ENCODE results near the gene MED27. TPM values are rescaled to one million over a fixed set of nuclear protein-coding genes. Genes with fewer than 3 reads are reported as not detected.
"Not testable (repeated sequence)": the region's sequence is repeated elsewhere in the genome, so short reads cannot be mapped to it uniquely, and the experiment has no call there.

The MED27 gene
- total RNA-seq, 2 experiments from 2014 or later, result 31.3 to 32.9 TPM

GRCh38 chr9:131937451-131937850 is 142.2 kb downstream of the MED27 start:
- peaks cover 2% of the 10 kb centered on the region for H3K9me3 Mint-ChIP-seq
- no peak overlapping the region for H3K4me3 Mint-ChIP-seq
- no peak for DNase-seq
- H3K27me3 Mint-ChIP-seq, result no peaks in the 10 kb centered on the region
- H3K4me1 Mint-ChIP-seq, result no peaks in the 10 kb centered on the region
- no peak overlapping the region for H3K27ac Mint-ChIP-seq
- peaks cover 40% of the 10 kb centered on the region for H3K36me3 Mint-ChIP-seq

- Mint-ChIP-seq H3K4me1 (no peaks in the 10 kb centered on the region), H3K27ac (no peak overlapping the region)
Measured at GRCh38 chr9:131936929-131937328, 142.7 kb downstream of the MED27 start.

GRCh38 chr9:131934673-131935072 is 145.0 kb downstream of the MED27 start:
- Mint-ChIP-seq H3K27ac (no peak overlapping the region), H3K27me3 (no peaks in the 10 kb centered on the region), H3K36me3 (peaks cover 41% of the 10 kb centered on the region), H3K4me1 (peaks cover 2% of the 10 kb centered on the region), H3K9me3 (peaks cover 2% of the 10 kb centered on the region), H3K4me3 (no peak overlapping the region)
- DNase-seq, result no peak

More at GRCh38 chr9:131936929-131937328, 142.7 kb downstream of the MED27 start:
- peaks cover 2% of the 10 kb centered on the region for H3K9me3 Mint-ChIP-seq
- H3K36me3 Mint-ChIP-seq, result peaks cover 41% of the 10 kb centered on the region
- H3K27me3 Mint-ChIP-seq, result no peaks in the 10 kb centered on the region
- no peak for DNase-seq
- H3K4me3 Mint-ChIP-seq, result no peak overlapping the region

GRCh38 chr9:131927091-131927490 is 152.6 kb downstream of the MED27 start:
- Mint-ChIP-seq H3K36me3 (peaks cover 16% of the 10 kb centered on the region), H3K9me3 (no peaks in the 10 kb centered on the region), H3K27me3 (no peaks in the 10 kb centered on the region), H3K27ac (no peak overlapping the region), H3K4me3 (no peak overlapping the region), H3K4me1 (peaks cover 11% of the 10 kb centered on the region)
- no peak for DNase-seq

- no peaks in the 10 kb centered on the region for H3K9me3 Mint-ChIP-seq
- no peak for DNase-seq
- H3K4me3 Mint-ChIP-seq, result no peak overlapping the region
- H3K4me1 Mint-ChIP-seq, result peaks cover 10% of the 10 kb centered on the region
- peaks cover 19% of the 10 kb centered on the region for H3K36me3 Mint-ChIP-seq
- no peak overlapping the region for H3K27ac Mint-ChIP-seq
- H3K27me3 Mint-ChIP-seq, result no peaks in the 10 kb centered on the region
Measured at GRCh38 chr9:131926360-131926922, 153.2 kb downstream of the MED27 start.

GRCh38 chr9:131925677-131926177 is 153.9 kb downstream of the MED27 start:
- H3K4me3 Mint-ChIP-seq, result no peak overlapping the region

GRCh38 chr9:131923766-131924165 is 155.9 kb downstream of the MED27 start:
- no peaks in the 10 kb centered on the region for H3K27me3 Mint-ChIP-seq
- no peak overlapping the region for H3K27ac Mint-ChIP-seq
- no peaks in the 10 kb centered on the region for H3K9me3 Mint-ChIP-seq
- no peak overlapping the region for H3K4me3 Mint-ChIP-seq
- DNase-seq, result no peak
- H3K36me3 Mint-ChIP-seq, result peaks cover 22% of the 10 kb centered on the region
- H3K4me1 Mint-ChIP-seq, result peaks cover 10% of the 10 kb centered on the region

More at GRCh38 chr9:131925677-131926177, 153.9 kb downstream of the MED27 start:
- H3K27me3 Mint-ChIP-seq, result no peaks in the 10 kb centered on the region
- DNase-seq, result no peak
- peaks cover 10% of the 10 kb centered on the region for H3K4me1 Mint-ChIP-seq
- H3K9me3 Mint-ChIP-seq, result no peaks in the 10 kb centered on the region
- no peak overlapping the region for H3K27ac Mint-ChIP-seq
- H3K36me3 Mint-ChIP-seq, result peaks cover 19% of the 10 kb centered on the region

GRCh38 chr9:131923132-131923671 is 156.5 kb downstream of the MED27 start:
- Mint-ChIP-seq H3K36me3 (peaks cover 22% of the 10 kb centered on the region), H3K27me3 (no peaks in the 10 kb centered on the region), H3K27ac (no peak overlapping the region), H3K9me3 (no peaks in the 10 kb centered on the region), H3K4me1 (peaks cover 10% of the 10 kb centered on the region), H3K4me3 (no peak overlapping the region)
- DNase-seq, result no peak

- H3K4me1 Mint-ChIP-seq, H3K4me3 Mint-ChIP-seq, H3K27ac Mint-ChIP-seq, DNase-seq, H3K27me3 Mint-ChIP-seq, H3K9me3 Mint-ChIP-seq: not testable (repeated sequence)
- H3K36me3 Mint-ChIP-seq, result peaks cover 22% of the 10 kb centered on the region
Measured at GRCh38 chr9:131921635-131922034, 158.0 kb downstream of the MED27 start.

GRCh38 chr9:131919216-131919615 is 160.5 kb downstream of the MED27 start:
- Mint-ChIP-seq H3K27me3 (no peaks in the 10 kb centered on the region), H3K27ac (no peak overlapping the region), H3K9me3 (no peaks in the 10 kb centered on the region), H3K4me3 (no peak overlapping the region), H3K36me3 (peaks cover 22% of the 10 kb centered on the region), H3K4me1 (peaks cover 10% of the 10 kb centered on the region)
- DNase-seq, result no peak

GRCh38 chr9:131918481-131918880 is 161.2 kb downstream of the MED27 start:
- no peaks in the 10 kb centered on the region for H3K9me3 Mint-ChIP-seq
- no peak overlapping the region for H3K27ac Mint-ChIP-seq
- peaks cover 18% of the 10 kb centered on the region for H3K36me3 Mint-ChIP-seq
- no peak overlapping the region for H3K4me3 Mint-ChIP-seq
- no peaks in the 10 kb centered on the region for H3K27me3 Mint-ChIP-seq
- DNase-seq, result no peak
- H3K4me1 Mint-ChIP-seq, result peaks cover 6% of the 10 kb centered on the region

GRCh38 chr9:131917009-131917408 is 162.7 kb downstream of the MED27 start:
- Mint-ChIP-seq H3K4me3 (no peak overlapping the region), H3K9me3 (no peaks in the 10 kb centered on the region), H3K4me1 (no peaks in the 10 kb centered on the region), H3K27me3 (no peaks in the 10 kb centered on the region), H3K27ac (no peak overlapping the region), H3K36me3 (peaks cover 10% of the 10 kb centered on the region)
- no peak for DNase-seq

- Mint-ChIP-seq H3K4me3 (no peak overlapping the region), H3K4me1 (no peaks in the 10 kb centered on the region), H3K36me3 (peaks cover 4% of the 10 kb centered on the region), H3K27me3 (no peaks in the 10 kb centered on the region), H3K9me3 (no peaks in the 10 kb centered on the region), H3K27ac (no peak overlapping the region)
- DNase-seq, result no peak
Measured at GRCh38 chr9:131915181-131915580, 164.5 kb downstream of the MED27 start.

GRCh38 chr9:131912671-131913070 is 167.0 kb downstream of the MED27 start:
- no peak for DNase-seq
- Mint-ChIP-seq H3K9me3 (no peaks in the 10 kb centered on the region), H3K36me3 (peaks cover 4% of the 10 kb centered on the region), H3K27ac (no peak overlapping the region), H3K4me1 (no peaks in the 10 kb centered on the region), H3K27me3 (no peaks in the 10 kb centered on the region), H3K4me3 (no peak overlapping the region)

- Mint-ChIP-seq H3K27ac (no peak overlapping the region), H3K4me3 (no peak overlapping the region), H3K9me3 (no peaks in the 10 kb centered on the region), H3K27me3 (no peaks in the 10 kb centered on the region), H3K4me1 (no peaks in the 10 kb centered on the region), H3K36me3 (peaks cover 6% of the 10 kb centered on the region)
- no peak for DNase-seq
Measured at GRCh38 chr9:131912069-131912468, 167.6 kb downstream of the MED27 start.

- Mint-ChIP-seq H3K36me3 (peaks cover 11% of the 10 kb centered on the region), H3K4me3 (no peak overlapping the region), H3K27me3 (no peaks in the 10 kb centered on the region), H3K27ac (no peak overlapping the region), H3K4me1 (no peaks in the 10 kb centered on the region), H3K9me3 (no peaks in the 10 kb centered on the region)
- DNase-seq, result no peak
Measured at GRCh38 chr9:131910572-131910971, 169.1 kb downstream of the MED27 start.

Measured in activated naive CD8-positive, alpha-beta T cell treated with anti-CD3 and anti-CD28 coated beads for 36 hours (primary cell).